ENCODE results near the gene TSC22D2.

Gene TSC22D2

GRCh38 chr3:150384296-150385212, 23.5 kb upstream of the TSC22D2 start:
- peak in 1 of 3 donors; percentile 1 for DNase-seq (ENCODE audit: low read depth in 3 of 3, low spot score in 1 of 3)

- DNase-seq (ENCODE audit: low read depth in 3 of 3, low spot score in 1 of 3), result no peak
Measured at GRCh38 chr3:150385296-150386242, 22.5 kb upstream of the TSC22D2 start.

- no peak for DNase-seq (ENCODE audit: low read depth in 3 of 3, low spot score in 1 of 3)
Measured at GRCh38 chr3:150388498-150389418, 19.3 kb upstream of the TSC22D2 start.

- no peak for DNase-seq (ENCODE audit: low read depth in 3 of 3, low spot score in 1 of 3)
Measured at GRCh38 chr3:150390087-150390486, 18.0 kb upstream of the TSC22D2 start.

GRCh38 chr3:150391161-150391560, 16.9 kb upstream of the TSC22D2 start:
- DNase-seq (ENCODE audit: low read depth in 3 of 3, low spot score in 1 of 3), result no peak

GRCh38 chr3:150393745-150394144, 14.4 kb upstream of the TSC22D2 start:
- DNase-seq (ENCODE audit: low read depth in 3 of 3, low spot score in 1 of 3), result no peak

- no peak for DNase-seq (ENCODE audit: low read depth in 3 of 3, low spot score in 1 of 3)
Measured at GRCh38 chr3:150394606-150395005, 13.5 kb upstream of the TSC22D2 start.

GRCh38 chr3:150396491-150396890, 11.6 kb upstream of the TSC22D2 start:
- DNase-seq (ENCODE audit: low read depth in 3 of 3, low spot score in 1 of 3), result no peak

GRCh38 chr3:150396956-150397550, 11.0 kb upstream of the TSC22D2 start:
- no peak for DNase-seq (ENCODE audit: low read depth in 3 of 3, low spot score in 1 of 3)

- DNase-seq (ENCODE audit: low read depth in 3 of 3, low spot score in 1 of 3), result no peak
Measured at GRCh38 chr3:150399060-150399459, 9.0 kb upstream of the TSC22D2 start.

- no peak for DNase-seq (ENCODE audit: low read depth in 3 of 3, low spot score in 1 of 3)
Measured at GRCh38 chr3:150401285-150401684, 6.8 kb upstream of the TSC22D2 start.

- DNase-seq (ENCODE audit: low read depth in 3 of 3, low spot score in 1 of 3), result no peak
Measured at GRCh38 chr3:150402217-150402616, 5.9 kb upstream of the TSC22D2 start.

GRCh38 chr3:150404023-150404422, 4.1 kb upstream of the TSC22D2 start:
- no peak for DNase-seq (ENCODE audit: low read depth in 3 of 3, low spot score in 1 of 3)

GRCh38 chr3:150407051-150407807, 869 bp upstream of the TSC22D2 start:
- peak in 1 of 3 donors; percentile 4 for DNase-seq (ENCODE audit: low read depth in 3 of 3, low spot score in 1 of 3)

GRCh38 chr3:150407808-150408220, 284 bp upstream of the TSC22D2 start:
- DNase-seq (ENCODE audit: low read depth in 3 of 3, low spot score in 1 of 3), result no peak

GRCh38 chr3:150409125-150409511, 1.0 kb downstream of the TSC22D2 start:
- no peak for DNase-seq (ENCODE audit: low read depth in 3 of 3, low spot score in 1 of 3)

- peak in 1 of 3 donors; percentile 38 for DNase-seq (ENCODE audit: low read depth in 3 of 3, low spot score in 1 of 3)
Measured at GRCh38 chr3:150409512-150410310, 1.6 kb downstream of the TSC22D2 start.

GRCh38 chr3:150410311-150411105, 2.4 kb downstream of the TSC22D2 start:
- DNase-seq (ENCODE audit: low read depth in 3 of 3, low spot score in 1 of 3), result peak in 1 of 3 donors; percentile 2

All from stimulated activated CD4-positive, alpha-beta T cell treated with anti-CD3 and anti-CD28 coated beads, TNF-alpha, amount 100 ng/mL, for 1 hour (primary cell).